Keratinocyte (primary cell): ENCODE measurements around the gene ZNF546. TPM values are rescaled to one million over a fixed set of nuclear protein-coding genes. Genes with fewer than 3 reads are reported as not detected.
"Not testable (repeated sequence)": the region's sequence is repeated elsewhere in the genome, so short reads cannot be mapped to it uniquely, and the experiment has no call there.

ENCODE experiments used
- DNase-seq: peaks from one replicate; pipeline ENCODE4 v3.0.0-alpha.2; 2011; ENCODE audit warnings: low read depth, missing footprints, low spot score
- FAIRE-seq: peaks from 2 replicates; lab custom pipeline; 2011; peaks lifted over from hg19 to GRCh38; lab: Jason Lieb, UNC
- H2AFZ ChIP-seq: 2 replicates; pipeline ENCODE4 v1.6.0; 2012; ENCODE audit warnings: low read length, control low read depth, inconsistent platforms; ENCODE audit not compliant: control insufficient read depth
- H3K27ac ChIP-seq: 2 replicates; pipeline ENCODE4 v1.5.1; 2011; ENCODE audit warnings: low read length; ENCODE audit not compliant: control insufficient read depth, insufficient read depth
- H3K27me3 ChIP-seq: 3 replicates; pipeline ENCODE4 v1.6.0; 2011; ENCODE audit warnings: low read length; ENCODE audit not compliant: control insufficient read depth, insufficient read depth; ENCODE audit errors: extremely low read depth
- H3K36me3 ChIP-seq, 2 experiments: 2 replicates in 1 of 2; 3 replicates in 1 of 2; pipeline ENCODE4 v1.5.1; 2011; ENCODE audit warnings: low read length in 2 of 2, mild to moderate bottlenecking in 1 of 2; ENCODE audit not compliant: control insufficient read depth in 2 of 2, insufficient read depth in 2 of 2; ENCODE audit errors: extremely low read depth in 1 of 2
- H3K4me1 ChIP-seq: 3 replicates; pipeline ENCODE4 v1.5.1; 2011; ENCODE audit warnings: low read length; ENCODE audit not compliant: control insufficient read depth, insufficient read depth; ENCODE audit errors: extremely low read depth
- H3K4me2 ChIP-seq: 3 replicates; pipeline ENCODE4 v1.6.0; 2011; ENCODE audit warnings: low read depth, low read length; ENCODE audit not compliant: control insufficient read depth, insufficient read depth; ENCODE audit errors: extremely low read depth
- H3K4me3 ChIP-seq, 3 experiments: fragments of 200-600 bp in 1 of 3; sonication (generic) in 1 of 3; 2 replicates in 2 of 3; 3 replicates in 1 of 3; pipeline ENCODE4 v1.5.1; 2011 to 2016; ENCODE audit warnings: low read length in 3 of 3, mild to moderate bottlenecking in 3 of 3, control low read depth in 2 of 3, inconsistent platforms in 1 of 3, low read depth in 1 of 3, mixed read lengths in 1 of 3, mixed run types in 1 of 3, moderate library complexity in 1 of 3; ENCODE audit not compliant: control insufficient read depth in 2 of 3, insufficient read depth in 2 of 3; ENCODE audit errors: extremely low read depth in 1 of 3
- H3K79me2 ChIP-seq: 2 replicates; pipeline ENCODE4 v1.6.0; 2012; ENCODE audit warnings: low read length; ENCODE audit not compliant: control insufficient read depth, insufficient read depth
- H3K9ac ChIP-seq: 3 replicates; pipeline ENCODE4 v1.6.0; 2011; ENCODE audit warnings: low read length; ENCODE audit not compliant: control insufficient read depth, insufficient read depth; ENCODE audit errors: extremely low read depth
- H3K9me1 ChIP-seq: 3 replicates; pipeline ENCODE4 v1.6.0; 2011; ENCODE audit warnings: low read length; ENCODE audit not compliant: control insufficient read depth, insufficient read depth; ENCODE audit errors: extremely low read depth
- H3K9me3 ChIP-seq: 2 replicates; pipeline ENCODE4 v1.5.1; 2012; ENCODE audit warnings: low read depth, low read length; ENCODE audit not compliant: control insufficient read depth
- H4K20me1 ChIP-seq: 3 replicates; pipeline ENCODE4 v1.6.0; 2011; ENCODE audit warnings: low read length; ENCODE audit not compliant: control insufficient read depth, insufficient read depth; ENCODE audit errors: extremely low read depth
- CTCF ChIP-seq, 3 experiments: IDR thresholded peaks in 1 of 3; conservative IDR thresholded peaks in 1 of 3; optimal IDR thresholded peaks in 1 of 3; 2 replicates in 2 of 3; 3 replicates in 1 of 3; pipeline versions ENCODE3 to v1.5.1; 2011; ENCODE audit warnings: low read length in 3 of 3, mild to moderate bottlenecking in 3 of 3, moderate library complexity in 2 of 3, control low read depth in 1 of 3, inconsistent platforms in 1 of 3; ENCODE audit not compliant: insufficient read depth in 2 of 3; ENCODE audit errors: extremely low read depth in 1 of 3
- EZH2 ChIP-seq: IDR thresholded peaks from one replicate; pipeline ENCODE4 v1.6.1; 2012; ENCODE audit warnings: inconsistent platforms, mild to moderate bottlenecking, low read length, moderate library complexity
- dilution Hi-C: fragments of 300-500 bp; cut with MboI; formaldehyde crosslinking; loops from one replicate; pipeline ENCODE4 v1.7.0; 2020; ENCODE audit warnings: low sequenced_read_pairs; ENCODE audit not compliant: extremely low pct_ligation_motif_present
- polyA plus RNA-seq, 5 experiments: library from polyadenylated mRNA; depleted of rRNA in 3 of 5; stranded (reverse) in 3 of 5; stranded (forward) in 1 of 5; unstranded in 1 of 5; fragments of >200 nt; gene quantifications; 1 replicate in 1 of 5; 2 replicates in 3 of 5; 3 replicates in 1 of 5; pipeline versions ENCODE4 v1.2.1 to v1.2.3, GENCODE V29; 2011 to 2012; ENCODE audit warnings: missing spikeins in 2 of 5, low read depth in 1 of 5, low replicate concordance in 1 of 5

ZNF546 gene
- polyA plus RNA-seq, 1 donor (not counting 4 experiments of a cell fraction or from before 2014, with no cell fraction given), result 0.52 TPM

DNA sequence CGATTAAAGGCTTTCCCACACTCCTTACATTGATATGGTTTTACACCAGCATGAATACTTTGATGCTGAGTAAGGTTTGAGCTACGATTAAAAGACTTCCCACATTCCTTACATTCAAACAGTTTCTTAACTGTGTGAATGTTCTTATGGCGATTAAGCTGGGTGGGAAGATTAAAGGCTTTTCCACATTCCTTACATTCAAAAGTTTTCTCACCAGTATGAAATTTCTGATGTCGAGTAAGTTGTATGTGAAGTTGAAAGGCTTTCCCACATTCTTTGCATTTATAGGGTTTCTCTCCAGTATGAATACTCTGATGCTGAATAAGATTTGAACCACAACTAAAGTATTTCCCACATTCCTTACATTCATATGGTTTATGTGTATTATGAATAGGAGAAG lies 39.1 kb downstream of the ZNF546 start:
- Histone ChIP-seq H3K27ac (no peak overlapping the region), H3K9me3 (peaks cover 19% of the 10 kb centered on the region), H3K4me1 (no peaks in the 10 kb centered on the region), H3K4me3 (no peak overlapping the region), H3K9me1 (no peaks in the 10 kb centered on the region), H4K20me1 (no peaks in the 10 kb centered on the region), H3K9ac (no peak overlapping the region), H3K36me3 (no peaks in the 10 kb centered on the region), H3K4me2 (no peak overlapping the region), H3K27me3 (no peaks in the 10 kb centered on the region), H2AFZ (no peak overlapping the region), H3K79me2 (no peaks in the 10 kb centered on the region)
- DNase-seq (no peak), FAIRE-seq (peak; percentile 29)
- dilution Hi-C loops, result no loop called here
- TF ChIP-seq CTCF (optimal IDR thresholded peaks at IDR 0.05 in 1 of 3, IDR thresholded peaks at IDR 0.05 in 1 of 3, conservative IDR thresholded peaks at IDR 0.05 in 1 of 3; ENCODE audit: extremely low read depth in 1 of 3, insufficient read depth in 2 of 3, low read length in 3 of 3), result no peak
- TF ChIP-seq EZH2, result no peak

- H2AFZ ChIP-seq, H3K4me3 ChIP-seq, H3K9ac ChIP-seq, H3K36me3 ChIP-seq, H3K27ac ChIP-seq, H3K9me1 ChIP-seq, dilution Hi-C loops, H3K27me3 ChIP-seq, H4K20me1 ChIP-seq, FAIRE-seq, H3K4me1 ChIP-seq, DNase-seq, H3K4me2 ChIP-seq, H3K79me2 ChIP-seq: not testable (repeated sequence)
- peaks cover 17% of the 10 kb centered on the region for H3K9me3 ChIP-seq
These were observed 41.2 kb downstream of the ZNF546 start for GRCh38 chr19:40038047-40038446.

GRCh38 chr19:40041718-40042117 lies 44.9 kb downstream of the ZNF546 start:
- H3K9me3 ChIP-seq, FAIRE-seq, H2AFZ ChIP-seq, H3K27me3 ChIP-seq, H3K79me2 ChIP-seq, H3K4me2 ChIP-seq, H3K4me3 ChIP-seq, DNase-seq, dilution Hi-C loops, H3K27ac ChIP-seq, H4K20me1 ChIP-seq, H3K9me1 ChIP-seq, H3K36me3 ChIP-seq, H3K4me1 ChIP-seq, H3K9ac ChIP-seq: not testable (repeated sequence)
